Hematopoietic multipotent progenitor cell treated with erythropoietin and hydrocortisone succinate and interleukin-3 and kit ligand, for 4 days (in vitro differentiated cells): ENCODE results near the gene TCFL5.

Source experiments
- DNase-seq: peaks from one replicate; pipeline ENCODE4 v3.0.0-alpha.2; 2015

Gene TCFL5

GRCh38 chr20:62794007-62794724 is 67.5 kb downstream of the TCFL5 start:
- DNase-seq, result peak; percentile 98

DNA sequence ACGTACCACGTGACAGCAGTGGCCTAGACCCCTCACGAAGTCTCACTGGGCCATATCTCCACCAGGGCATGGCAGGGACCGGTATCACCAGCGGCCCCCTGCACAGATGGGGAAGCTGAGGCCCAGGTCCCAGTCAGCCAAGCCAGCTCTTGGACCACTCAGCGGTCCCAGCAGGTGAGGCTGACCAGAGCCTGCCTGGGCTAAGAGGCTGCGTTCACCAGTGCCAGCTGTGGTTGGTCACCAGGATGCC is 67.9 kb downstream of the TCFL5 start:
- no peak for DNase-seq

- no peak for DNase-seq
Observed at GRCh38 chr20:62792940-62793756, 68.5 kb downstream of the TCFL5 start.

DNA sequence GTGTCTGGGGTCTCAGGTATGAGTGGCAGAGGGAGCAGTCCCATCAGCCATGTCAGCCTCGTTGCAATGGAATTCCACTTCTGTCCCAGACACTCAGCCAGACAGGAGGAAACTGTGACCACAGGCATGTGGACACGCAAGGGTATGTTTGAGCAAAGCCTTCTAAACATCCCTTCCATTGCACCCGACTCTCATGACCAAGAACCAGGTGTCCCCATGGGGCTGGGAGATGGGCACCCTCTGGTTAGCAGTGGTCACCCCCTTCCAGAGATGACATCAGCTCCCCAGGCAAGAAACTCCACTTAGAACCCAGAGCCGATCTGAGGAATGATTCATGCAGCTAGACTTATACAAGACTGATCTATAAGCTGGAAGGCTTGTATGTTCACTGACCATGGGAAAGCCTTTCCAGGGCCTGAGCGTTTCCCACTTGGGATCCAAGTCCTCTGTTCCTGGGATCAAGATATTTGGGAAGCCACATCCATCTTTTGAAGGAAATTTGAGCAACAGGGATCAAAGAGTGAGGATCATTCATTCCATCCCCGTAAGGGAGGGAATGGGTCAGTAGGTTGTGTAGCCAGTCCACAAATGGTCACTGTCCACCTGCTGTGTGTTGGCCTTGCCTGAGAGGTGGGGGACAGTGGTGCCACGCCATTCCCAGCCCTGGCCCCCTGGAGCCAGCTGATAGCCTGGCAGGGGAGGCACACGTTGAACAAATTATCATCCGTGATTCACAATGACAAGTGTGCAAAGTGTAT is 69.3 kb downstream of the TCFL5 start:
- no peak for DNase-seq

DNA sequence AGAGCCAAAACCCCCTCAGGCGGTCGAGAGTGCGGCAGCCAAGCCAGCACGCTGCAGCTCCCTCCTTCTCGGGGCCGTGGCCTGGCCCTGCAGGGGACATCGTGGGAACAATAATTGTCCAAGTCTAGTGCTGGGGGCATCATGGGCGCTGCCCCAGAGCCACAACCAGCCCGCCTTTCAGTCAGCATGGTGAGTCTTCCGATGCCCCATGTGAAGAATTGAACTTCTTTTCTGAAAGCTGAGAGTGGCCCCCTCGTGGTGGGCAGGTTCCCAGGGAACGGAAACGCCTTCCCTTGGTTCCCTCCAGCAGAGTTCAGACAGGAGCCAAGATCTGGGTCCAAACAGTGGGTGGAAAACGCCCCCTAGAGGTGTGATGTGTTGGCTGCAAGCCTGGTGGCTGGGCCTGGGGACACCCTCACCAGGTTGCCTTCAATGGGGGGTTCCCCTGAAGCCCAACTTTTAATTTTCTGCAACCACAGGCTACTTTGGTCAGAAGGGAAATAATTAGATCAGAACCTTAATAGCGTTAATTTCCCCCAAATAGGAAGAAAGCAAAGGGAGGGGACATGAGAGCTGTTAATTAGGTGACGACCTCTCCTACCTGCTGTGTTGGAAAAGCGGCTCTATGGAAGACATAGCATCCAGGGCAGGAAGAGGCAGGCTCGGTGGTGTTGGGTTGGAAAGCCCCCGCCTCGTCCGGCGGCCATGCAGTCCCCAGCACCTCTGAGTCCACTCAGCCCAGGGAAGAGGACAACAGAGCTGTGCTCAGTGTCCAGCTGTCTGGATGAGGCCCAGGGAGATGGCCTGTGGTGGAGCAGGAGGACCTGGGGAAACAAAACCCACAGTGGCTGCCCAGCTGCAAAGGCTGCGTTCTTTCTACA is 70.1 kb downstream of the TCFL5 start:
- peak; percentile 95 for DNase-seq
